ENCODE data around the gene PKN2. TPM values are rescaled to one million over a fixed set of nuclear protein-coding genes. Genes with fewer than 3 reads are reported as not detected.

PKN2 gene
- 10 to 100 TPM; 25.5 to 28.6 TPM for total RNA-seq

GRCh38 chr1:88683541-88684481 lies at the start of gene PKN2:
Gene PKN2 (plus strand): TSS chr1:88684273. CDS start chr1:88684581, 308 bp downstream.

Other genes starting within 250 kb of the PKN2 start
- gene GTF2B, start 207.3 kb downstream of the PKN2 start, total RNA-seq: 10 to 100 TPM; 39.8 to 40.4 TPM

All from activated naive CD4-positive, alpha-beta T cell treated with anti-CD3 and anti-CD28 coated beads, Interleukin-2, amount 10 ng/mL, durations not matched to agents 5 hours and 36 hours (primary cell).